ENCODE results near the gene TSPAN14. TPM values are rescaled to one million over a fixed set of nuclear protein-coding genes. Genes with fewer than 3 reads are reported as not detected.

Gene TSPAN14
- total RNA-seq, 1 donor from 2014 or later: 88.0 TPM

GRCh38 chr10:80454513-80455460 lies 677 bp downstream of the TSPAN14 start:
- DNase-seq (ENCODE audit: low read depth, low spot score): no peak

DNA sequence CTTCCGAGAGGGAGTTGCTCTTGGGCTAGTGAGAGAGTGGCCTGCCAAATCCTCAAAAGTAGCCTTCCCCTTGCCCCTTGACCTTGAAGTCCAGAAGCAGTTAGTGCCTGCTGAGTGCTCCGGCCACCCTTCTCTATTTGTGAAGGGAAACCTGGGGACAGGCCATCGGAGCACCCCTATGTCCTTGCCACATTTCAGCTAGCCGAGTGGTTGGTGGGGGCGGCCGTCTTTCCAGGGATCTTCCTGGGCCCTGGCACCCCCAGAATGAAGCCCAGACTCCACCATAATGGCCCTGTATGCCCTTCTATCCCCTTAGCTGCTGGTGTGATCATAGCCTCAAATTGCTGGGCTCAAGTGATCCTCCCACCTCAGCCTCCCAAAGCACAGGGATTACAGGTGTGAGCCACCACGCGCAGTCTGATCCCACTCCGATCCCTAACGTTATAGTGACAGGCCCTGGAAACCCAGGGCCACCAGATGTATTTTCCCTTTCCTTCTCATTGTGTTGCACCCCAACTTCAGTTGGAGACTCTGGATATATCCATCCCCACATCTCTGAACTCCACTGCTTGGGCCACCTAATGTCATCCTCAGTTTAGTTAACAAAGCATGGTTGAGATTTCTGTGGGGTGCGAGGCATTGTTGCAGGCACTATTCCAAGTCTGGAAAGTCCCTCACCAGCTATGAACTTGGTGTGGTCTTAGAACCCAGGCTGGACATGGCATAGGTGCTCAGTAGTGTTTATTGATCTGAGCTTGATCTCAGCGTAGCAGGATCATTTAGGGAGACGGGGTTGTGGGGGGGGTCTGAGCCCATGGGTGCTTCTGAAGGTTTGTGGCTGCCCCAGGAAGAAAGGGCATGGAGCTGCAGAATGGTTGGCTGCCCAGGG lies 1.6 kb downstream of the TSPAN14 start:
- DNase-seq (ENCODE audit: low read depth, low spot score): no peak

DNA sequence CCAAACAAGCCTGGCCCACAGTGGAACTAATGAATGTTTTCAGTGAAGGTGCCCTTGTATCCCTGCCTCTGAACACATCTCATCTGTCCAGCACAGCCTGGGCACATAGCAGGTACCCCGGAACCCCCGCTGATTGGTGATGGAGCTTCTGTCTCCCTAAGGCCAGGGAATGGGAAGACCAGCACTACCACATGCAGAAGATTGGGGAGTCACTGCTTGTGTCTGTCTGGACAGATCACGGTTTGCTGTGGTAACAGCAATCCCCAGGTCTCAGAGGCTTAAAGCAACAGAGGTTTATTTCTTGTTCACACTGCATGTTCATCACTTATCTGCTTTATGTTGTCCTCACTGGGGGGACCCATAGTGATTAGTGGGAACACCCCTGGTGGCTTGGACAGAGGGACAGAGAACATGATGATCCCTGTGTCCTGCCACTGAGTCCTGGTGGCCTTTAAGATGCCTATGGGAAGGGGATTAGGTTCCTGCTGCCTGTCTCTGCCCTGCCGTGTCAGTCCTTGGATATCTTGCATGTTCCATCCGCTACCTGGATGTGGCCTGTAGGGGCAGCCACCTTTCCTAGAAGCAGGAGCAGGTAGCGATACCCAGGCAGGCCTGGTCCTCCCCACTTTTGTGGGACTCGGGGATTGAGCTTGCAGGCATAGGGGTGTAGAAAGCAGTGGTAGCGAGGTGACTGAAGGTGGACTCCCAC lies 3.6 kb downstream of the TSPAN14 start:
- no peak for DNase-seq (ENCODE audit: low read depth, low spot score)

DNA sequence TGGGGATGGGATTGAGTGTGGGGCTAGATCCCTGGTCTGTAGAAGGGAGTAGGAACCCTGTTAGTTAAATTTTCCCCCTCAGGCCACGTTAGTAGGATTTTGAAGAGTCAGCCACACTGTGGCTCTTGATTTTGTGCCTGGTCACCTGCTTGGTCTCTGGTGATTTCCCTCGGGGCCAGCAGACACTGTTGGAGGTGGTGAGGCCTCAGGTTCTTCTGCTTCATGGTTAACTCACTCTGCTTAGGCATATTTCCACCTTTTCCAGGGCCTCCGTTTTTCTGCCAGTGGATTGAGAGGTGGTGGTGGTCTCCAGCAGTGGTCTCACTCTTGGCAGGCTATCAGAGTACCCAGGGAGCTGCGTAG lies 4.1 kb downstream of the TSPAN14 start:
- no peak for DNase-seq (ENCODE audit: low read depth, low spot score)

GRCh38 chr10:80458638-80459037 lies 4.5 kb downstream of the TSPAN14 start:
- no peak for DNase-seq (ENCODE audit: low read depth, low spot score)

- DNase-seq (ENCODE audit: low read depth, low spot score): no peak
Measured at GRCh38 chr10:80459047-80459865, 5.1 kb downstream of the TSPAN14 start.

DNA sequence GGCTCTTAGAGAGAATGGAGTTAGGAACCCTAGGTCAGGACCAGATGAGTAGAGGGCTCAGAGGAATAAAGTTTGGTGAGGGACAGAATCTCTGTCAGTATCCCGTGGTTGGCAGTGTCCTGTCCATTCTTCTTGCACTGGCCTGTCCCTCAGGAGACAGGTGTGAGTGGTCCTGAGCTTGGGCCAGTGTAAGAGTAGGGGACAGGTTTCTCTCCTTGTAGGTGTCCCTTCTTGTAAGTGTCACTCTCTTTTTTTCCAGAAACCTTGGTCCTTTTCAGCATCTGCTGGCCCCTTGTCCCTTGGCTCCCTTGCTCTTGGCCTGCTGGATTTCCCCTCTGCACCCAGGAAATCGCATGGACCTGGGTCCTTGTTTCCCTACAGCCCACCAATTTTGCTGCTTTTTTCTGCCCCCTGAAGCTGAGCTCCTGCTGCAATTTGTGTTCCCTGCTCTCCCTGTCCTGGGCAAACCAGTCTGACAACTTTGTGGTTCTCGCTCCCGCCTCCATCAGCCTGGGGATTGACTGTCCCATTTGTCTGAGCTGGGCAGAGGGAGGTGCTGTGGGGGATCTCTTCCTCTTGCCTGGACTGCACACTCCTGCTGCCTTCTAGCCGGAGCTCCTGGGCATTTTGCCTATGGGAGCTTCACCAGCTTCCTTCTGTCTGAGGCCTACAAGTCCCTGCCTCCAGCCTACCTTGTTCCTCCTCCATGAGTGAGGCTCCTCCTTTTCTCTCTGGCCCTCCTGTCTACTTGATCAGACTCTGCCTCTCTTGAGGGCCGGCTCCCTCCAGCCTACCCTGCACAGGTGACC lies 6.5 kb downstream of the TSPAN14 start:
- DNase-seq (ENCODE audit: low read depth, low spot score): no peak

- DNase-seq (ENCODE audit: low read depth, low spot score): no peak
Measured at GRCh38 chr10:80461208-80462183, 7.4 kb downstream of the TSPAN14 start.

DNA sequence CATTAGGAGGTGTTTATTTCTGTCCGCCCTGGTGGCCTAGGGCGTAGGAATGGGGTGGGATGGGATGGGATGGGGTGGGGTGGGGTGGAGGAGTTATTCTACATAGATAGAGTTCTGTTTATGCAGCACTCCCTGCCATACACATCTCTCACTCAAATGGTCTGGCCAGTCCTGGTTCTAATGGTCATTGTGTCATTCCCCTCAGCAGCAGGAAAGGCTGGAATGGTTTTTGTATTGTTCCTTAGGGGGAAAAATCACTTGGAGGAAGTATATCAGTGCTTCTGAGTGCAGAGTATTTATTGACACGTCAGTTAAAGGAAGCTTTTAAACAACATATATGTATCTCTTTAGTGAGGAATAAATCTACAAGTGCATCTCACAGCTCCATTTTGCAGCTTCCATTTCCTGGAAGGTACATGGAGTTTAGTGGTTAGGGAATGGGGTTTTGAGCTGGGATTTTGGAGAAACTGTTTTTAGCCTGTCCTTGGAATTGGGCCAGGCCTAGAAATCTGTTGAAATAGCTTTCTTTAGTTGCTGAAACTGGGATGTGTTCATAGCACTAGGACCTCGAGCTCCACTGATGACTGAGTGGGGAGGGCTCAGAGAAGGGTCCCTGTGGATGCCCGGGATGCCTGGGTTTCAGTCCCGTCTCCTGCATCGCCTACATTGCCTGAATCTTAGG lies 8.3 kb downstream of the TSPAN14 start:
- DNase-seq (ENCODE audit: low read depth, low spot score): no peak

DNA sequence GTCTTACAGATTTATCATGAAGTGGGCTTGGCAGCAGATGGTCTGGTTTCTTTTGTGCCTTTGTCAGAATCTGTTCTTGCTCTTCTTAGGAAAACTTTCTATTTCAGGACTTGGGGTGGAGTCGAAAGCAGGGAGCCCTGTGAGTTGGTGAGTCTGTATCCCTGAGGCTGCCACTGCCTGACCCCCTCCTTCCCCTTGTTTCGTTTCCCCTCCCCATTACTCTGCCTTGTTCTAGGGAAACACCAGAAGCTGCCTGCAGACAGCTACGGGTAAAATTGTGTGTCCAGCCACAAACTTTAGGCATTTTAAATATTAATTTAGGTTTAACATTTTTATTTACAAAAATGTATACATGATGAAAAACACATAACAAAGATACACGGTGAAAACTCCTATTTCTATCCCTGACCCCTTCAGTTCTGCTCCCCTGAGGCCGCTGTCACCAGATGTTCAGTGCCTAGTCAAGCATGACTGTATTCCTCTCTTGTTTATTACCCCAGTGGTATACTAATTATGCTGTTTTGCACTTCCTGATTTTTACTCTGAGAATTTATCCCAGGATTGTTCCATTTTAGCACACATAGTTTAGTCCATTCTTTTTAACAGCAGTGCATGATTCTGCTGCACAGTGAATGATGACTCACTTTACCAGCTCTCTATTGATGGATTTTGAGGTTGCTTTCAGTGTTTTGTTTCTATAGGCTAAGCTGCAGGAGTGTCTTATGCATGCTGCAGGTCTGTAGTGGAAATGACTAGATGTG lies 9.1 kb downstream of the TSPAN14 start:
- no peak for DNase-seq (ENCODE audit: low read depth, low spot score)

- no peak for DNase-seq (ENCODE audit: low read depth, low spot score)
Measured at GRCh38 chr10:80463868-80464267, 9.8 kb downstream of the TSPAN14 start.

- DNase-seq (ENCODE audit: low read depth, low spot score): no peak
Measured at GRCh38 chr10:80464557-80465450, 10.7 kb downstream of the TSPAN14 start.

DNA sequence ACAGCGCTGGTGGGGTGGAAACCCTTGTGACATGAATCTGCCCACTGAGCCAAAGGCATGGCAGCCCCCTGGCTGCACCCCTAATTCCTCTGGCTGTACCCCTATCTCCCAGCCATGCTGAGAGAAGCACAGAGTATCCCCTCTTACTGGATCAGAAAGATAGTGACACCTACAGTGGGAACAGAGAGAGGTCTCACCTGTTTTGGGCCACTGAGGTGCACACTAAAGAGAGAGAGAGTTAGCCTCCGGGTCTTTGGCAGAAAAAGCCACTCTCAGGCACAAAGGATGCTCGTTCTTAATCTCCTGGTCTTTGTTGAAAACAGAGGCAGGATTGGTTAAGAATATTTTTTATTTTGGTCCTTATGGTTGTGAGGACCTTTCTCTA lies 11.3 kb downstream of the TSPAN14 start:
- DNase-seq (ENCODE audit: low read depth, low spot score): no peak

GRCh38 chr10:80465839-80466590 lies 11.9 kb downstream of the TSPAN14 start:
- no peak for DNase-seq (ENCODE audit: low read depth, low spot score)

DNA sequence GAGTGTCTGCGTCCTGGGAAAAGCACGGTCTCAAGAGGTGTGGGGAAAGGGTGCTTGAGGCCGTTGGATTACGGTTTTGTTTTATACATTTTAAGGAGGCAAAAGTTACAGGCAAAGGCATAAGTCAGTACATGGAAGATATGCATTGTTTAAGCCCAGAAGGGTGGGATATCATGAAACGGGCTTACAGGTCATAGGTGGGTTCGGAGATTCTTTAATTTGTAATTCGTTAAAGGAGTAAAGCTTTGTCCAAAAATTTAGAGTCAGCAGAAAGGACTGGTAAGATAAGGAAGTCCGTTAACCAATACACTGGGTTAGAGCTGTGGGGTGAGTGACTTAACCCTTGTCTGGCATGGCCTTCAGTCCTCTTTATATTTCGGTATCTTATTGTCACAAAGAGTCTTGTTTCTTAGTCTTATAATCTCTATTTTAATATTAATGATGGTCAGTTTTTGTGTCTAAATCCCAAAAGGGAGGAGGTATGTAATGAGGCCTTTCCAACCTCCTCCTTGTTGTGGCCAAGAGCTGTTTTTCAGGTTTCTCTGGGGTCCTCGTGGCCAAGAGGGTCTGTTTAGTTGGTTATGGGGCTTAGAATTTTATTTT lies 12.7 kb downstream of the TSPAN14 start:
- no peak for DNase-seq (ENCODE audit: low read depth, low spot score)
